WTC11 (cell line): ENCODE data around the gene RPN2. TPM values are rescaled to one million over a fixed set of nuclear protein-coding genes. Genes with fewer than 3 reads are reported as not detected.

Source experiments
- ATAC-seq: fragments of 200-7000 bp; cut with Tn5 transposase; 2 replicates; pipeline ENCODE4 v1.10.0; 2021; ENCODE audit warnings: mild to moderate bottlenecking, moderate library complexity
- CTCF ChIA-PET: fragments of 300-600 bp; sonication (Branson Sonifier 250); formaldehyde crosslinking; loops from one replicate; lab custom pipeline; 2021; ENCODE audit warnings: antibody characterized with exemption; lab: Charles Lee
- POLR2A ChIA-PET: fragments of 350-600 bp; sonication (Branson Sonifier 250); formaldehyde crosslinking; loops from one replicate; lab custom pipeline; 2021; ENCODE audit warnings: antibody characterized with exemption; lab: Charles Lee
- DNase-seq: peaks from one replicate; pipeline ENCODE4 v3.0.0; 2021; ENCODE audit warnings: low spot score
- H3K27ac Mint-ChIP-seq: 2 replicates; pipeline ENCODE4 v1.8.0; 2021; ENCODE audit warnings: mixed read lengths
- H3K27me3 Mint-ChIP-seq: 2 replicates; pipeline ENCODE4 v1.8.0; 2021; ENCODE audit warnings: low read depth, mild to moderate bottlenecking, moderate library complexity, mixed read lengths
- H3K36me3 Mint-ChIP-seq: 2 replicates; pipeline ENCODE4 v1.8.0; 2021; ENCODE audit warnings: mixed read lengths
- H3K4me1 Mint-ChIP-seq: 2 replicates; pipeline ENCODE4 v1.8.0; 2022; ENCODE audit warnings: mixed read lengths
- H3K4me3 Mint-ChIP-seq: 2 replicates; pipeline ENCODE4 v1.8.0; 2021; ENCODE audit warnings: mild to moderate bottlenecking, moderate library complexity, mixed read lengths
- H3K9me3 Mint-ChIP-seq: 2 replicates; pipeline ENCODE4 v1.8.0; 2021; ENCODE audit warnings: mixed read lengths
- GTF2I ChIP-seq: fragments of 250-450 bp; sonication (Bioruptor Pico); conservative IDR thresholded peaks from 2 replicates; pipeline ENCODE4 v1.4.0; 2021; ENCODE audit warnings: mild to moderate bottlenecking
- IRF2 ChIP-seq: sonication (generic); formaldehyde crosslinking; IDR thresholded peaks from 2 replicates; pipeline ENCODE4 v1.8.0; 2022; ENCODE audit warnings: low read depth, missing genetic modification reagents, borderline replicate concordance
- NFATC4 ChIP-seq: fragments of 250-450 bp; sonication (Bioruptor Pico); IDR thresholded peaks from 2 replicates; pipeline ENCODE4 v1.9.0; 2021; ENCODE audit warnings: mild to moderate bottlenecking
- NFE2L1 ChIP-seq: sonication (generic); formaldehyde crosslinking; IDR thresholded peaks from 2 replicates; pipeline ENCODE4 v1.8.1; 2023; ENCODE audit warnings: missing genetic modification reagents
- SMAD3 ChIP-seq: sonication (generic); formaldehyde crosslinking; IDR thresholded peaks from 2 replicates; pipeline ENCODE4 v1.8.0; 2022; ENCODE audit warnings: missing genetic modification reagents, mild to moderate bottlenecking, borderline replicate concordance
- SP1 ChIP-seq: sonication (generic); formaldehyde crosslinking; conservative IDR thresholded peaks from 2 replicates; pipeline ENCODE4 v1.8.1; 2022; ENCODE audit warnings: missing genetic modification reagents
- ZNF121 ChIP-seq: sonication (generic); formaldehyde crosslinking; IDR thresholded peaks from 2 replicates; pipeline ENCODE4 v1.8.0; 2023; ENCODE audit warnings: missing genetic modification reagents
- ZNF263 ChIP-seq: sonication (generic); formaldehyde crosslinking; IDR thresholded peaks from 2 replicates; pipeline ENCODE4 v1.8.1; 2022; ENCODE audit warnings: low read depth, mild to moderate bottlenecking, moderate library complexity, missing genetic modification reagents
- total RNA-seq: library from RNA; stranded (reverse); gene quantifications from 3 replicates; pipeline ENCODE4 v1.2.3, GENCODE V29; 2021
- TF ChIP-seq, protein P1 (sequence below): fragments of 250-450 bp; sonication (Bioruptor Pico); IDR thresholded peaks from 2 replicates; pipeline ENCODE4 v1.9.0; 2021; ENCODE audit warnings: moderate library complexity, mild to moderate bottlenecking, inconsistent platforms, borderline replicate concordance
- TF ChIP-seq, protein P2 (sequence below): sonication (generic); formaldehyde crosslinking; IDR thresholded peaks from 2 replicates; pipeline ENCODE4 v1.8.0; 2022; ENCODE audit warnings: mild to moderate bottlenecking, missing genetic modification reagents
- TF ChIP-seq, protein P3 (sequence below): fragments of 250-450 bp; sonication (Bioruptor Pico); IDR thresholded peaks from 2 replicates; pipeline ENCODE4 v1.9.0; 2021; ENCODE audit warnings: mild to moderate bottlenecking, borderline replicate concordance
- TF ChIP-seq, protein P4 (sequence below): fragments of 200-600 bp; IDR thresholded peaks from 2 replicates; pipeline ENCODE4 v1.8.0; 2022; ENCODE audit warnings: antibody characterized with exemption
- TF ChIP-seq, protein P5 (sequence below): sonication (generic); formaldehyde crosslinking; IDR thresholded peaks from 2 replicates; pipeline ENCODE4 v1.8.1; 2022; ENCODE audit warnings: low read depth, mild to moderate bottlenecking, moderate library complexity, missing genetic modification reagents, borderline replicate concordance
- TF ChIP-seq, protein P6 (sequence below): sonication (generic); formaldehyde crosslinking; IDR thresholded peaks from 2 replicates; pipeline ENCODE4 v1.8.1; 2023; ENCODE audit warnings: mild to moderate bottlenecking, missing genetic modification reagents, moderate library complexity
- TF ChIP-seq, protein P7 (sequence below): fragments of 250-450 bp; sonication (Bioruptor Pico); IDR thresholded peaks from 2 replicates; pipeline ENCODE4 v1.9.0; 2021; ENCODE audit warnings: mild to moderate bottlenecking
- TF ChIP-seq, protein P8 (sequence below): sonication (generic); formaldehyde crosslinking; IDR thresholded peaks from 2 replicates; pipeline ENCODE4 v1.8.1; 2022; ENCODE audit warnings: mild to moderate bottlenecking, moderate library complexity, missing genetic modification reagents
- TF ChIP-seq, protein P9 (sequence below): fragments of 250-450 bp; sonication (Bioruptor Pico); IDR thresholded peaks from 2 replicates; pipeline ENCODE4 v1.9.0; 2021; ENCODE audit warnings: mild to moderate bottlenecking

The RPN2 gene
- total RNA-seq, 1 experiment from 2014 or later: 205 TPM

DNA sequence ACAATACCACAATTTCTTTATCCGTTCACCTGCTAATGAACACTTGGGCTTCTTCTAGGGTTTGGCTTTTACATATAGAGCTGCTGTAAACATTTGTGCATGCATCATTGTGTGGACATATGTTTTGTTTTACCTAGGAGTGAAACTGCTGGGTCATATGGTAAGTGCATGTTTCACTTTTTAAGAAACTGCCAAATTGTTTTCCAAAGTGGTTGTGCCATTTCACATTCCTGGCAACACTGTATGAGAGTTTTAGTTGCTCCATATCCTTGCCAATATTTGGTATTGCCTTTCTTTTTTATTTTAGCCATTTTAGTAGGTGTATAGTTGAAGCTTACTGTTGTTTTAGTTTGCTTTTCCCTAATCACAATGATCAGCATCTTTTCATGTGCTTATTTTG, 14.1 kb upstream of the RPN2 start:
- Mint-ChIP-seq H3K4me3 (no peak overlapping the region), H3K9me3 (no peaks in the 10 kb centered on the region), H3K27me3 (no peaks in the 10 kb centered on the region), H3K36me3 (no peaks in the 10 kb centered on the region), H3K4me1 (no peaks in the 10 kb centered on the region), H3K27ac (no peak overlapping the region)
- no peak for DNase-seq
- POLR2A ChIA-PET: no interaction called here
- TF ChIP-seq, protein P1, sequence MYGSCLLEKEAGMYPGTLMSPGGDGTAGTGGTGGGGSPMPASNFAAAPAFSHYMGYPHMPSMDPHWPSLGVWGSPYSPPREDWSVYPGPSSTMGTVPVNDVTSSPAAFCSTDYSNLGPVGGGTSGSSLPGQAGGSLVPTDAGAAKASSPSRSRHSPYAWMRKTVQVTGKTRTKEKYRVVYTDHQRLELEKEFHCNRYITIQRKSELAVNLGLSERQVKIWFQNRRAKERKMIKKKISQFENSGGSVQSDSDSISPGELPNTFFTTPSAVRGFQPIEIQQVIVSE (CRISPR knock-in tag): no peak
- no peak for TF ChIP-seq IRF2 (CRISPR knock-in tag)
- CTCF ChIA-PET: no interaction called here
- no peak for ATAC-seq

DNA sequence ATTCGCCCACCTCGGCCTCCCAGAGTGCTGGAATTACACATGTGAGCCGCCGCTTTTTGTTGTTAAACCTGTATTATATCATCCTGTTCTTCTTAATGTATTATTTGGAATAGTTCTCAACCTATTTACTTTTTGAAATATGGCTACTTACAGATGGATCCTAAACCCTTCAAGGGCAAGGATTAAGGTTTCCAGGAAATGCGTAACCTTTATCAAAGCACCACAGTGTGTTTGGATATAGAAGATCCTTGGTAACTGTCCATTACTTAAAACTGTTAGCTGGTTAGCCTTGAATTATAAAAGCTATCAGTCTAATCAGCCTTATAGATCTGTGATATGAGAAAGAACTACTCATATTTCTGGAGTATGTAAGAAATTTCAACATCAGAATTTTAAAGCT, 12.3 kb upstream of the RPN2 start:
- POLR2A ChIA-PET: no interaction called here
- DNase-seq (no peak), ATAC-seq (no peak)
- Mint-ChIP-seq H3K27ac (no peak overlapping the region), H3K27me3 (no peaks in the 10 kb centered on the region), H3K36me3 (no peaks in the 10 kb centered on the region), H3K4me1 (no peaks in the 10 kb centered on the region)
- TF ChIP-seq SMAD3 (CRISPR knock-in tag) (no peak), SP1 (CRISPR knock-in tag) (no peak), ZNF121 (CRISPR knock-in tag) (no peak), ZNF263 (no peak), IRF2 (CRISPR knock-in tag) (no peak), NFATC4 (CRISPR knock-in tag) (no peak), GTF2I (CRISPR knock-in tag) (no peak), NFE2L1 (no peak)
- TF ChIP-seq, protein P2, sequence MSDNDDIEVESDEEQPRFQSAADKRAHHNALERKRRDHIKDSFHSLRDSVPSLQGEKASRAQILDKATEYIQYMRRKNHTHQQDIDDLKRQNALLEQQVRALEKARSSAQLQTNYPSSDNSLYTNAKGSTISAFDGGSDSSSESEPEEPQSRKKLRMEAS (CRISPR knock-in tag): no peak
- TF ChIP-seq, protein P3, sequence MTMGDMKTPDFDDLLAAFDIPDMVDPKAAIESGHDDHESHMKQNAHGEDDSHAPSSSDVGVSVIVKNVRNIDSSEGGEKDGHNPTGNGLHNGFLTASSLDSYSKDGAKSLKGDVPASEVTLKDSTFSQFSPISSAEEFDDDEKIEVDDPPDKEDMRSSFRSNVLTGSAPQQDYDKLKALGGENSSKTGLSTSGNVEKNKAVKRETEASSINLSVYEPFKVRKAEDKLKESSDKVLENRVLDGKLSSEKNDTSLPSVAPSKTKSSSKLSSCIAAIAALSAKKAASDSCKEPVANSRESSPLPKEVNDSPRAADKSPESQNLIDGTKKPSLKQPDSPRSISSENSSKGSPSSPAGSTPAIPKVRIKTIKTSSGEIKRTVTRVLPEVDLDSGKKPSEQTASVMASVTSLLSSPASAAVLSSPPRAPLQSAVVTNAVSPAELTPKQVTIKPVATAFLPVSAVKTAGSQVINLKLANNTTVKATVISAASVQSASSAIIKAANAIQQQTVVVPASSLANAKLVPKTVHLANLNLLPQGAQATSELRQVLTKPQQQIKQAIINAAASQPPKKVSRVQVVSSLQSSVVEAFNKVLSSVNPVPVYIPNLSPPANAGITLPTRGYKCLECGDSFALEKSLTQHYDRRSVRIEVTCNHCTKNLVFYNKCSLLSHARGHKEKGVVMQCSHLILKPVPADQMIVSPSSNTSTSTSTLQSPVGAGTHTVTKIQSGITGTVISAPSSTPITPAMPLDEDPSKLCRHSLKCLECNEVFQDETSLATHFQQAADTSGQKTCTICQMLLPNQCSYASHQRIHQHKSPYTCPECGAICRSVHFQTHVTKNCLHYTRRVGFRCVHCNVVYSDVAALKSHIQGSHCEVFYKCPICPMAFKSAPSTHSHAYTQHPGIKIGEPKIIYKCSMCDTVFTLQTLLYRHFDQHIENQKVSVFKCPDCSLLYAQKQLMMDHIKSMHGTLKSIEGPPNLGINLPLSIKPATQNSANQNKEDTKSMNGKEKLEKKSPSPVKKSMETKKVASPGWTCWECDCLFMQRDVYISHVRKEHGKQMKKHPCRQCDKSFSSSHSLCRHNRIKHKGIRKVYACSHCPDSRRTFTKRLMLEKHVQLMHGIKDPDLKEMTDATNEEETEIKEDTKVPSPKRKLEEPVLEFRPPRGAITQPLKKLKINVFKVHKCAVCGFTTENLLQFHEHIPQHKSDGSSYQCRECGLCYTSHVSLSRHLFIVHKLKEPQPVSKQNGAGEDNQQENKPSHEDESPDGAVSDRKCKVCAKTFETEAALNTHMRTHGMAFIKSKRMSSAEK (CRISPR knock-in tag): no peak
- TF ChIP-seq, protein P4, sequence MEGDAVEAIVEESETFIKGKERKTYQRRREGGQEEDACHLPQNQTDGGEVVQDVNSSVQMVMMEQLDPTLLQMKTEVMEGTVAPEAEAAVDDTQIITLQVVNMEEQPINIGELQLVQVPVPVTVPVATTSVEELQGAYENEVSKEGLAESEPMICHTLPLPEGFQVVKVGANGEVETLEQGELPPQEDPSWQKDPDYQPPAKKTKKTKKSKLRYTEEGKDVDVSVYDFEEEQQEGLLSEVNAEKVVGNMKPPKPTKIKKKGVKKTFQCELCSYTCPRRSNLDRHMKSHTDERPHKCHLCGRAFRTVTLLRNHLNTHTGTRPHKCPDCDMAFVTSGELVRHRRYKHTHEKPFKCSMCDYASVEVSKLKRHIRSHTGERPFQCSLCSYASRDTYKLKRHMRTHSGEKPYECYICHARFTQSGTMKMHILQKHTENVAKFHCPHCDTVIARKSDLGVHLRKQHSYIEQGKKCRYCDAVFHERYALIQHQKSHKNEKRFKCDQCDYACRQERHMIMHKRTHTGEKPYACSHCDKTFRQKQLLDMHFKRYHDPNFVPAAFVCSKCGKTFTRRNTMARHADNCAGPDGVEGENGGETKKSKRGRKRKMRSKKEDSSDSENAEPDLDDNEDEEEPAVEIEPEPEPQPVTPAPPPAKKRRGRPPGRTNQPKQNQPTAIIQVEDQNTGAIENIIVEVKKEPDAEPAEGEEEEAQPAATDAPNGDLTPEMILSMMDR: no peak
- TF ChIP-seq, protein P5, sequence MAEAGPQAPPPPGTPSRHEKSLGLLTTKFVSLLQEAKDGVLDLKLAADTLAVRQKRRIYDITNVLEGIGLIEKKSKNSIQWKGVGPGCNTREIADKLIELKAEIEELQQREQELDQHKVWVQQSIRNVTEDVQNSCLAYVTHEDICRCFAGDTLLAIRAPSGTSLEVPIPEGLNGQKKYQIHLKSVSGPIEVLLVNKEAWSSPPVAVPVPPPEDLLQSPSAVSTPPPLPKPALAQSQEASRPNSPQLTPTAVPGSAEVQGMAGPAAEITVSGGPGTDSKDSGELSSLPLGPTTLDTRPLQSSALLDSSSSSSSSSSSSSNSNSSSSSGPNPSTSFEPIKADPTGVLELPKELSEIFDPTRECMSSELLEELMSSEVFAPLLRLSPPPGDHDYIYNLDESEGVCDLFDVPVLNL (CRISPR knock-in tag): no peak
- TF ChIP-seq, protein P6, sequence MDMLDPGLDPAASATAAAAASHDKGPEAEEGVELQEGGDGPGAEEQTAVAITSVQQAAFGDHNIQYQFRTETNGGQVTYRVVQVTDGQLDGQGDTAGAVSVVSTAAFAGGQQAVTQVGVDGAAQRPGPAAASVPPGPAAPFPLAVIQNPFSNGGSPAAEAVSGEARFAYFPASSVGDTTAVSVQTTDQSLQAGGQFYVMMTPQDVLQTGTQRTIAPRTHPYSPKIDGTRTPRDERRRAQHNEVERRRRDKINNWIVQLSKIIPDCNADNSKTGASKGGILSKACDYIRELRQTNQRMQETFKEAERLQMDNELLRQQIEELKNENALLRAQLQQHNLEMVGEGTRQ: no peak
- TF ChIP-seq, protein P7, sequence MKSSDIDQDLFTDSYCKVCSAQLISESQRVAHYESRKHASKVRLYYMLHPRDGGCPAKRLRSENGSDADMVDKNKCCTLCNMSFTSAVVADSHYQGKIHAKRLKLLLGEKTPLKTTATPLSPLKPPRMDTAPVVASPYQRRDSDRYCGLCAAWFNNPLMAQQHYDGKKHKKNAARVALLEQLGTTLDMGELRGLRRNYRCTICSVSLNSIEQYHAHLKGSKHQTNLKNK (CRISPR knock-in tag): no peak
- TF ChIP-seq, protein P8, sequence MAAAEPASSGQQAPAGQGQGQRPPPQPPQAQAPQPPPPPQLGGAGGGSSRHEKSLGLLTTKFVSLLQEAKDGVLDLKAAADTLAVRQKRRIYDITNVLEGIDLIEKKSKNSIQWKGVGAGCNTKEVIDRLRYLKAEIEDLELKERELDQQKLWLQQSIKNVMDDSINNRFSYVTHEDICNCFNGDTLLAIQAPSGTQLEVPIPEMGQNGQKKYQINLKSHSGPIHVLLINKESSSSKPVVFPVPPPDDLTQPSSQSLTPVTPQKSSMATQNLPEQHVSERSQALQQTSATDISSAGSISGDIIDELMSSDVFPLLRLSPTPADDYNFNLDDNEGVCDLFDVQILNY (CRISPR knock-in tag): no peak
- TF ChIP-seq, protein P9, sequence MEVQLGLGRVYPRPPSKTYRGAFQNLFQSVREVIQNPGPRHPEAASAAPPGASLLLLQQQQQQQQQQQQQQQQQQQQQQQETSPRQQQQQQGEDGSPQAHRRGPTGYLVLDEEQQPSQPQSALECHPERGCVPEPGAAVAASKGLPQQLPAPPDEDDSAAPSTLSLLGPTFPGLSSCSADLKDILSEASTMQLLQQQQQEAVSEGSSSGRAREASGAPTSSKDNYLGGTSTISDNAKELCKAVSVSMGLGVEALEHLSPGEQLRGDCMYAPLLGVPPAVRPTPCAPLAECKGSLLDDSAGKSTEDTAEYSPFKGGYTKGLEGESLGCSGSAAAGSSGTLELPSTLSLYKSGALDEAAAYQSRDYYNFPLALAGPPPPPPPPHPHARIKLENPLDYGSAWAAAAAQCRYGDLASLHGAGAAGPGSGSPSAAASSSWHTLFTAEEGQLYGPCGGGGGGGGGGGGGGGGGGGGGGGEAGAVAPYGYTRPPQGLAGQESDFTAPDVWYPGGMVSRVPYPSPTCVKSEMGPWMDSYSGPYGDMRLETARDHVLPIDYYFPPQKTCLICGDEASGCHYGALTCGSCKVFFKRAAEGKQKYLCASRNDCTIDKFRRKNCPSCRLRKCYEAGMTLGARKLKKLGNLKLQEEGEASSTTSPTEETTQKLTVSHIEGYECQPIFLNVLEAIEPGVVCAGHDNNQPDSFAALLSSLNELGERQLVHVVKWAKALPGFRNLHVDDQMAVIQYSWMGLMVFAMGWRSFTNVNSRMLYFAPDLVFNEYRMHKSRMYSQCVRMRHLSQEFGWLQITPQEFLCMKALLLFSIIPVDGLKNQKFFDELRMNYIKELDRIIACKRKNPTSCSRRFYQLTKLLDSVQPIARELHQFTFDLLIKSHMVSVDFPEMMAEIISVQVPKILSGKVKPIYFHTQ (CRISPR knock-in tag): no peak
- TF ChIP-seq, all 79 proteins: peak for 0
- Mint-ChIP-seq H3K9me3 (no peaks in the 10 kb centered on the region), H3K4me3 (no peak overlapping the region)
- CTCF ChIA-PET: interaction anchor here (0.8 to 1.2 kb wide), 3 partner anchors 12 to 29 kb away, joined by 3 read pairs; partner anchors contain the start of gene RPN2
